ENCODE results near the gene TBATA.
"Not testable (repeated sequence)": the region's sequence is repeated elsewhere in the genome, so short reads cannot be mapped to it uniquely, and the experiment has no call there.

DNA sequence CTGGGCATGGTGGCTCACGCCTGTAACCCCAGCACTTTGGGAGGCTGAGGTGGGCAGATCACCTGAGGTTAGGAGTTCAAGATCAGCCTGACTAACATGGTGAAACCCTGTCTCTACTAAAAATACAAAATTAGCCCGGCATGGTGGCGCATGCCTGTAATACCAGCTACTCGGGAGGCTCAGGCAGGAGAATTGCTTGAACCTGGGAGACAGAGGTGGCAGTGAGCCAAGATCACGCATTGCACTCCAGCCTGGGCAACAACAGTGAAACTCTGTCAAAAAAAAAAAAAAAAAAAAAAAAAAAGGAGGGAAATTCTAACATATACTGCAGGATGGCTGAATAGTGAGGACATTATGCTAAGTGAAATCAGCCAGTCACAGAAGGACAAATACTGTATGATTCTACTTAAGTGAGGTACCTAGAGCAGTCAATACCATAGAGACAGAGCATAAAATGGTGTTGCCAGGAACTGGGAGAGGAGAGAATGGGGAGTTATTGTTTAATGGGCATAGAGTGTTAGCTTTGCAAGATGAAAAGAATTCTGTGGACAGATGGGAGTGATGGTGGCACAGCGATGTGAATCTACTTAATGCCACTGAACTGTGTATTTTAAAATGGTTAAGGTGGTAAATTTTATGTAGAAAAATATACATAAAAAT, 17.0 kb downstream of the TBATA start:
- TF ChIP-seq, protein P1, sequence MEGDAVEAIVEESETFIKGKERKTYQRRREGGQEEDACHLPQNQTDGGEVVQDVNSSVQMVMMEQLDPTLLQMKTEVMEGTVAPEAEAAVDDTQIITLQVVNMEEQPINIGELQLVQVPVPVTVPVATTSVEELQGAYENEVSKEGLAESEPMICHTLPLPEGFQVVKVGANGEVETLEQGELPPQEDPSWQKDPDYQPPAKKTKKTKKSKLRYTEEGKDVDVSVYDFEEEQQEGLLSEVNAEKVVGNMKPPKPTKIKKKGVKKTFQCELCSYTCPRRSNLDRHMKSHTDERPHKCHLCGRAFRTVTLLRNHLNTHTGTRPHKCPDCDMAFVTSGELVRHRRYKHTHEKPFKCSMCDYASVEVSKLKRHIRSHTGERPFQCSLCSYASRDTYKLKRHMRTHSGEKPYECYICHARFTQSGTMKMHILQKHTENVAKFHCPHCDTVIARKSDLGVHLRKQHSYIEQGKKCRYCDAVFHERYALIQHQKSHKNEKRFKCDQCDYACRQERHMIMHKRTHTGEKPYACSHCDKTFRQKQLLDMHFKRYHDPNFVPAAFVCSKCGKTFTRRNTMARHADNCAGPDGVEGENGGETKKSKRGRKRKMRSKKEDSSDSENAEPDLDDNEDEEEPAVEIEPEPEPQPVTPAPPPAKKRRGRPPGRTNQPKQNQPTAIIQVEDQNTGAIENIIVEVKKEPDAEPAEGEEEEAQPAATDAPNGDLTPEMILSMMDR (optimal IDR thresholded peaks at IDR 0.05 in 1 of 3, IDR thresholded peaks at IDR 0.05 in 1 of 3, conservative IDR thresholded peaks at IDR 0.05 in 1 of 3; ENCODE audit: extremely low read depth in 1 of 3, insufficient read depth in 2 of 3, low read length in 3 of 3), result not testable (repeated sequence)
- not testable (repeated sequence) for TF ChIP-seq EZH2 (IDR thresholded peaks at IDR 0.05; ENCODE audit: low read length)
